Measurements from ENCODE around the gene MATN4.
A peak's percentile ranks its signal among the peaks of the same experiment; 100 is the strongest.

MATN4 gene

GRCh38 chr20:45340236-45340847 is 32.2 kb upstream of the MATN4 start:
- H3K4me3 ChIP-seq (ENCODE audit: insufficient read depth in 1 of 2, low read depth in 1 of 2, low read length in 2 of 2): no peak overlapping the region

GRCh38 chr20:45339799-45340198 is 31.7 kb upstream of the MATN4 start:
- Histone ChIP-seq H3K23ac (ENCODE audit: low read length in 2 of 2) (no peak overlapping the region), H2BK12ac (ENCODE audit: low read length in 2 of 2) (peak overlapping the region in 1 of 2 experiments; percentile 18), H2BK5ac (ENCODE audit: low read depth, low read length, poor library complexity, severe bottlenecking) (no peak overlapping the region), H2AFZ (ENCODE audit: low read depth, low read length) (no peak overlapping the region), H2BK120ac (ENCODE audit: low read depth, low read length) (no peak overlapping the region), H3K9me3 (ENCODE audit: control insufficient read depth, low read length) (no peaks in the 10 kb centered on the region), H3K18ac (ENCODE audit: low read depth in 1 of 2, low read length in 2 of 2) (peak overlapping the region in 1 of 2 experiments; percentile 63), H3K14ac (ENCODE audit: low read length in 2 of 2) (no peak overlapping the region), H2BK15ac (ENCODE audit: low read depth, poor library complexity, severe bottlenecking) (no peak overlapping the region), H3K4me1 (ENCODE audit: control insufficient read depth, insufficient read depth, low read depth, low read length) (peaks cover 75% of the 10 kb centered on the region), H3K9ac (ENCODE audit: low read length) (no peak overlapping the region), H4K91ac (ENCODE audit: low read length) (no peak overlapping the region), H3K4me2 (ENCODE audit: low read length, poor library complexity, severe bottlenecking) (no peak overlapping the region), H2AK5ac (ENCODE audit: low read length, severe bottlenecking) (peak overlapping the region; percentile 72), H3K79me1 (replicated peaks; ENCODE audit: low read length, poor library complexity, severe bottlenecking) (no peaks in the 10 kb centered on the region), H3K27ac (ENCODE audit: low read length, poor library complexity, severe bottlenecking) (no peak overlapping the region), H3K4me3 (ENCODE audit: insufficient read depth in 1 of 2, low read depth in 1 of 2, low read length in 2 of 2) (no peak overlapping the region), H3K4ac (ENCODE audit: low read depth in 1 of 2, low read length in 2 of 2) (no peak overlapping the region), H3K36me3 (ENCODE audit: control insufficient read depth in 1 of 2, insufficient read depth in 2 of 2, low read depth in 1 of 2, low read length in 2 of 2) (peaks cover 31 to 34% of the 10 kb centered on the region in 2 experiments), H4K8ac (ENCODE audit: low read length) (no peak overlapping the region), H3K27me3 (ENCODE audit: control insufficient read depth in 1 of 2, insufficient read depth in 1 of 2, low read length in 2 of 2) (no peaks in the 10 kb centered on the region)
- no peak for DNase-seq
- WGBS: 100% methylated on average over 2 of the region's 2 CpGs

More at GRCh38 chr20:45340236-45340847, 32.2 kb upstream of the MATN4 start:
- Histone ChIP-seq H3K36me3 (ENCODE audit: control insufficient read depth in 1 of 2, insufficient read depth in 2 of 2, low read depth in 1 of 2, low read length in 2 of 2) (peaks cover 27 to 29% of the 10 kb centered on the region in 2 experiments), H3K9ac (ENCODE audit: low read length) (no peak overlapping the region), H4K8ac (ENCODE audit: low read length) (no peak overlapping the region), H2BK5ac (ENCODE audit: low read depth, low read length, poor library complexity, severe bottlenecking) (no peak overlapping the region), H3K9me3 (ENCODE audit: control insufficient read depth, low read length) (no peaks in the 10 kb centered on the region), H3K18ac (ENCODE audit: low read depth in 1 of 2, low read length in 2 of 2) (peak overlapping the region; percentile 63 to 69), H3K14ac (ENCODE audit: low read length in 2 of 2) (peak overlapping the region in 1 of 2 experiments; percentile 26), H2BK15ac (ENCODE audit: low read depth, poor library complexity, severe bottlenecking) (peak overlapping the region; percentile 58), H3K79me1 (replicated peaks; ENCODE audit: low read length, poor library complexity, severe bottlenecking) (no peaks in the 10 kb centered on the region), H3K27ac (ENCODE audit: low read length, poor library complexity, severe bottlenecking) (peak overlapping the region; percentile 22), H2BK120ac (ENCODE audit: low read depth, low read length) (no peak overlapping the region), H3K4ac (ENCODE audit: low read depth in 1 of 2, low read length in 2 of 2) (no peak overlapping the region), H2AK5ac (ENCODE audit: low read length, severe bottlenecking) (peak overlapping the region; percentile 84), H3K4me1 (ENCODE audit: control insufficient read depth, insufficient read depth, low read depth, low read length) (peaks cover 72% of the 10 kb centered on the region), H3K27me3 (ENCODE audit: control insufficient read depth in 1 of 2, insufficient read depth in 1 of 2, low read length in 2 of 2) (no peaks in the 10 kb centered on the region), H3K23ac (ENCODE audit: low read length in 2 of 2) (no peak overlapping the region), H4K91ac (ENCODE audit: low read length) (peak overlapping the region; percentile 20), H2BK12ac (ENCODE audit: low read length in 2 of 2) (peak overlapping the region in 1 of 2 experiments; percentile 45), H3K4me2 (ENCODE audit: low read length, poor library complexity, severe bottlenecking) (no peak overlapping the region), H2AFZ (ENCODE audit: low read depth, low read length) (no peak overlapping the region)
- 81% methylated on average over 5 of the region's 5 CpGs for WGBS
- no peak for DNase-seq

GRCh38 chr20:45339084-45339483 is 31.0 kb upstream of the MATN4 start:
- Histone ChIP-seq H3K79me1 (replicated peaks; ENCODE audit: low read length, poor library complexity, severe bottlenecking) (no peaks in the 10 kb centered on the region), H3K9ac (ENCODE audit: low read length) (no peak overlapping the region), H3K36me3 (ENCODE audit: control insufficient read depth in 1 of 2, insufficient read depth in 2 of 2, low read depth in 1 of 2, low read length in 2 of 2) (peaks cover 34 to 35% of the 10 kb centered on the region in 2 experiments), H3K23ac (ENCODE audit: low read length in 2 of 2) (no peak overlapping the region), H3K27ac (ENCODE audit: low read length, poor library complexity, severe bottlenecking) (peak overlapping the region; percentile 97), H2BK120ac (ENCODE audit: low read depth, low read length) (peak overlapping the region; percentile 71), H3K27me3 (ENCODE audit: control insufficient read depth in 1 of 2, insufficient read depth in 1 of 2, low read length in 2 of 2) (no peaks in the 10 kb centered on the region), H2BK12ac (ENCODE audit: low read length in 2 of 2) (peak overlapping the region; percentile 80 to 96), H3K4me3 (ENCODE audit: insufficient read depth in 1 of 2, low read depth in 1 of 2, low read length in 2 of 2) (no peak overlapping the region), H2BK5ac (ENCODE audit: low read depth, low read length, poor library complexity, severe bottlenecking) (peak overlapping the region; percentile 98), H3K18ac (ENCODE audit: low read depth in 1 of 2, low read length in 2 of 2) (peak overlapping the region; percentile 64 to 91), H4K91ac (ENCODE audit: low read length) (peak overlapping the region; percentile 48), H3K9me3 (ENCODE audit: control insufficient read depth, low read length) (no peaks in the 10 kb centered on the region), H3K4ac (ENCODE audit: low read depth in 1 of 2, low read length in 2 of 2) (peak overlapping the region; percentile 54 to 79), H3K14ac (ENCODE audit: low read length in 2 of 2) (peak overlapping the region; percentile 9 to 44), H2AFZ (ENCODE audit: low read depth, low read length) (no peak overlapping the region), H2BK15ac (ENCODE audit: low read depth, poor library complexity, severe bottlenecking) (peak overlapping the region; percentile 73), H4K8ac (ENCODE audit: low read length) (peak overlapping the region; percentile 46), H3K4me2 (ENCODE audit: low read length, poor library complexity, severe bottlenecking) (no peak overlapping the region), H2AK5ac (ENCODE audit: low read length, severe bottlenecking) (peak overlapping the region; percentile 100), H3K4me1 (ENCODE audit: control insufficient read depth, insufficient read depth, low read depth, low read length) (peaks cover 69% of the 10 kb centered on the region)
- WGBS: 84% methylated on average over 6 of the region's 6 CpGs
- DNase-seq: no peak

GRCh38 chr20:45338121-45339030 is 30.3 kb upstream of the MATN4 start:
- peak overlapping the region; percentile 9 to 44 for H3K14ac ChIP-seq (ENCODE audit: low read length in 2 of 2)
- no peak overlapping the region for H3K4me2 ChIP-seq (ENCODE audit: low read length, poor library complexity, severe bottlenecking)
- no peak overlapping the region for H3K23ac ChIP-seq (ENCODE audit: low read length in 2 of 2)
- peak overlapping the region; percentile 84 for H4K91ac ChIP-seq (ENCODE audit: low read length)
- H3K79me1 ChIP-seq (replicated peaks; ENCODE audit: low read length, poor library complexity, severe bottlenecking): no peaks in the 10 kb centered on the region
- peak overlapping the region; percentile 40 to 49 for H3K4ac ChIP-seq (ENCODE audit: low read depth in 1 of 2, low read length in 2 of 2)
- peak overlapping the region; percentile 46 for H4K8ac ChIP-seq (ENCODE audit: low read length)
- H2AFZ ChIP-seq (ENCODE audit: low read depth, low read length): no peak overlapping the region
- H3K18ac ChIP-seq (ENCODE audit: low read depth in 1 of 2, low read length in 2 of 2): peak overlapping the region; percentile 72 to 91
- peak overlapping the region; percentile 97 for H3K27ac ChIP-seq (ENCODE audit: low read length, poor library complexity, severe bottlenecking)
- H2AK5ac ChIP-seq (ENCODE audit: low read length, severe bottlenecking): peak overlapping the region; percentile 100
- peak overlapping the region; percentile 74 for H3K9ac ChIP-seq (ENCODE audit: low read length)
- peak overlapping the region; percentile 82 to 96 for H2BK12ac ChIP-seq (ENCODE audit: low read length in 2 of 2)
- DNase-seq: peak; percentile 59
- peak overlapping the region; percentile 56 for H2BK15ac ChIP-seq (ENCODE audit: low read depth, poor library complexity, severe bottlenecking)
- H3K36me3 ChIP-seq (ENCODE audit: control insufficient read depth in 1 of 2, insufficient read depth in 2 of 2, low read depth in 1 of 2, low read length in 2 of 2): peaks cover 34 to 36% of the 10 kb centered on the region in 2 experiments
- WGBS: 82% methylated on average over 10 of the region's 11 CpGs
- H3K9me3 ChIP-seq (ENCODE audit: control insufficient read depth, low read length): no peaks in the 10 kb centered on the region
- no peak overlapping the region for H3K4me3 ChIP-seq (ENCODE audit: insufficient read depth in 1 of 2, low read depth in 1 of 2, low read length in 2 of 2)
- peaks cover 63% of the 10 kb centered on the region for H3K4me1 ChIP-seq (ENCODE audit: control insufficient read depth, insufficient read depth, low read depth, low read length)
- no peaks in the 10 kb centered on the region for H3K27me3 ChIP-seq (ENCODE audit: control insufficient read depth in 1 of 2, insufficient read depth in 1 of 2, low read length in 2 of 2)
- peak overlapping the region; percentile 98 for H2BK5ac ChIP-seq (ENCODE audit: low read depth, low read length, poor library complexity, severe bottlenecking)
- peak overlapping the region; percentile 71 for H2BK120ac ChIP-seq (ENCODE audit: low read depth, low read length)

Measured in mesenchymal stem cell (in vitro differentiated cells and primary cell).